ENCODE measurements around the gene PRKAB1. TPM values are rescaled to one million over a fixed set of nuclear protein-coding genes. Genes with fewer than 3 reads are reported as not detected.

PRKAB1 gene
- total and polyA plus RNA-seq, 7 donors: 18.5 to 52.5 (median 31.4) TPM

- Histone ChIP-seq H3K9me3 (no peaks in the 10 kb centered on the region), H3K27ac (no peak overlapping the region), H3K4me3 (no peak overlapping the region), H3K4me1 (no peaks in the 10 kb centered on the region), H3K27me3 (no peaks in the 10 kb centered on the region), H3K36me3 (no peaks in the 10 kb centered on the region)
- WGBS, 2 donors: 68 to 73% methylated on average over 6 of the region's 6 CpGs
- TF ChIP-seq EP300 (IDR thresholded peaks at IDR 0.05) (no peak), CTCF (IDR thresholded peaks at IDR 0.05) (no peak), POLR2A (IDR thresholded peaks at IDR 0.05) (no peak), POLR2AphosphoS5 (IDR thresholded peaks at IDR 0.05) (no peak)
- intact Hi-C loops (cut with DNase I): no loop called here
- DNase-seq: no peak
These were observed 40.8 kb upstream of the PRKAB1 start for GRCh38 chr12:119627019-119627643.

DNA sequence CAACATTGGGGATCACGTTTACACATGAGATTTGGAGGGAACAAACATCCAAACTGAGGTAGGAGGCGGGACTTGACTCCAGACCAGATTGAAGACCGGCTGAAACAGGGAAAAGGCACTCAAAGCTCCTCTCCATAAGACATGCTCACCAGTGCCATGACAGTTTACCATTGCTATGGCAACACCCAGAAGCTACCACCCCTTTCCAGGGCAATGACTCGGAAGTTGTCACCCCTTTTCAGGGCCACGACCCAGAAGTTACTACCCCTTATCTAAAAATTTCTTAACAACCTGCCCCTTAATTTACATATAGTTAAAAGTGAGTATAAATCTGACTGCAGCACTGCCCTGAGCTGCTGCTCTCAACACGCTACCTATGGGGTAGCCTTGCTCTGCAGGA is 40.2 kb upstream of the PRKAB1 start:
- Histone ChIP-seq H3K4me3 (no peak overlapping the region), H3K27ac (no peak overlapping the region), H3K9me3 (no peaks in the 10 kb centered on the region), H3K36me3 (no peaks in the 10 kb centered on the region), H3K27me3 (no peaks in the 10 kb centered on the region), H3K4me1 (no peaks in the 10 kb centered on the region)
- no peak for DNase-seq
- no peak for TF ChIP-seq CTCF (IDR thresholded peaks at IDR 0.05)
- TF ChIP-seq POLR2A (IDR thresholded peaks at IDR 0.05): no peak
- TF ChIP-seq POLR2AphosphoS5 (IDR thresholded peaks at IDR 0.05): no peak
- no peak for TF ChIP-seq EP300 (IDR thresholded peaks at IDR 0.05)
- WGBS, 2 donors: 65 to 78% methylated on average over 6 of the region's 6 CpGs
- intact Hi-C loops (cut with DNase I): no loop called here

DNA sequence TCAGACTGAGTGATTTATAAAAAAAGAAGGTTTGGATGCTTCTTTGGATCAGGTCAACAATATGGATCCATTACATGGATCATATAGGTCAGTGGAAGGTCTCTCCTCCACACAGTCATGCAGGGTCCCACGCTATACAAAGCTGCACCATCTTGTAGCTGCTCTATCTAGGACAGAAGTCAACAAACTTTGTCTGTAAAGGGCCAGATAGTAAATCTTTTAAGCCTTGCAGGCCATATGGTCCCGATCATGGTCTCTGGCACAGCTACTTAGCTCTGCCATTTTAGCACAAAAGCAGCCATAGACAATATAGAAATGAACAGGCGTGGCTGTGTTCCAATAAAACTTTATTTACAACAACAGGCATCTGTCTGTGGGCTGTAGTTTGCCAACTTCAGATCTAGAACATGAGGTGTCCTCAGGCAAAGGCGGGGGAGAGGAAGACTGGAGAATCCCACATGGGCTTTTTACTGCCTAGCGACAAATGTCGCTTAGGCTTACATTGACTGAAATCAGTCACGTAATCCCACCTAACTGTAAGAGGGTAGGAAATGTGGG is 37.6 kb upstream of the PRKAB1 start:
- 90 to 91% methylated on average over 7 of the region's 7 CpGs for WGBS, 2 donors
- intact Hi-C loops (cut with DNase I): no loop called here
- Histone ChIP-seq H3K27ac (no peak overlapping the region), H3K36me3 (no peaks in the 10 kb centered on the region), H3K27me3 (no peaks in the 10 kb centered on the region), H3K4me1 (no peaks in the 10 kb centered on the region), H3K4me3 (no peak overlapping the region), H3K9me3 (no peaks in the 10 kb centered on the region)
- TF ChIP-seq EP300 (IDR thresholded peaks at IDR 0.05) (no peak), POLR2AphosphoS5 (IDR thresholded peaks at IDR 0.05) (no peak), POLR2A (IDR thresholded peaks at IDR 0.05) (no peak), CTCF (IDR thresholded peaks at IDR 0.05) (no peak)
- no peak for DNase-seq

GRCh38 chr12:119630962-119631550 is 36.9 kb upstream of the PRKAB1 start:
- no peak for DNase-seq
- no peaks in the 10 kb centered on the region for H3K4me1 ChIP-seq
- no peak for TF ChIP-seq EP300 (IDR thresholded peaks at IDR 0.05)
- TF ChIP-seq POLR2AphosphoS5 (IDR thresholded peaks at IDR 0.05): no peak
- no peak for TF ChIP-seq CTCF (IDR thresholded peaks at IDR 0.05)
- TF ChIP-seq POLR2A (IDR thresholded peaks at IDR 0.05): no peak
- 48 to 95% methylated on average over 1 of the region's 1 CpG for WGBS, 2 donors
- H3K27ac ChIP-seq: no peak overlapping the region
- intact Hi-C loops (cut with DNase I): no loop called here
- no peak overlapping the region for H3K4me3 ChIP-seq
- no peaks in the 10 kb centered on the region for H3K36me3 ChIP-seq
- H3K9me3 ChIP-seq: no peaks in the 10 kb centered on the region
- H3K27me3 ChIP-seq: no peaks in the 10 kb centered on the region

Data from sigmoid colon (tissue), 7 donors.